Activated T-helper 17 cell treated with anti-CD3 and anti-CD28 coated beads, Interleukin-2, amount 50 U/mL, for 72 hours (primary cell): Measurements from ENCODE around the gene PLEKHM2. TPM values are rescaled to one million over a fixed set of nuclear protein-coding genes. Genes with fewer than 3 reads are reported as not detected.

Source experiments
- ATAC-seq: fragments of 150-1000 bp; cut with Tn5 transposase; replicated peaks from 2 replicates; pipeline ENCODE4 v1.10.0; 2021; ENCODE audit warnings: mild to moderate bottlenecking, moderate library complexity
- H3K27ac Mint-ChIP-seq: one replicate; pipeline ENCODE4 v1.8.0; 2022; ENCODE audit warnings: mixed read lengths
- H3K27me3 Mint-ChIP-seq: one replicate; pipeline ENCODE4 v1.8.0; 2022; ENCODE audit warnings: mixed read lengths
- H3K36me3 Mint-ChIP-seq: one replicate; pipeline ENCODE4 v1.8.0; 2022; ENCODE audit warnings: low read depth, mild to moderate bottlenecking, mixed read lengths
- H3K4me1 Mint-ChIP-seq: one replicate; pipeline ENCODE4 v1.8.0; 2022; ENCODE audit warnings: mixed read lengths
- H3K4me3 Mint-ChIP-seq: one replicate; pipeline ENCODE4 v1.8.0; 2022; ENCODE audit warnings: mild to moderate bottlenecking, mixed read lengths
- H3K9me3 Mint-ChIP-seq: one replicate; pipeline ENCODE4 v1.8.0; 2022; ENCODE audit warnings: mixed read lengths
- total RNA-seq, 2 donors: library from RNA; stranded (reverse); gene quantifications; one replicate each; pipeline ENCODE4 v1.2.3, GENCODE V29; 2022

The PLEKHM2 gene
- total RNA-seq, 2 donors from 2014 or later, result 32.2 to 50.5 TPM

DNA sequence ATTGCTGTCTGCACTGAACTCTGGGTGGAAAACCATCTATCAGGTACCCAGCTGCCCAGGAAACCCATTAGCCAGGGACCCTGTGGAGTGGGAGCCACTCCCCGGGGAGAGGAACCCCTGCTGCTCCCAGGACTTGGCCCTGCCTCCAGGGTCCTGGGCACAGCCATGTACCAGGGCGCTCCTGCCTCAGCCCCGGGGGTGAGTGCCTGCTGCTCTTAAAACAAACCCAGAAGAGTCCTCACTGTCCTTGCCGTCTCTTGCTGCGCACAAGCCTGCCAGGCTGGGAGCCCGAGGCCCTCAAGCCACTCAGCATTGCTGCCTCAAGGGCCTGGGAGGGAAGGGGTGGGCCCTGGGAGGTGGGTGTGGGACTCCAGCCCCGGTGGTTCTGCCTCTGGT, 48.6 kb downstream of the PLEKHM2 start:
- peaks cover 24% of the 10 kb centered on the region for H3K36me3 Mint-ChIP-seq
- H3K4me1 Mint-ChIP-seq, result no peaks in the 10 kb centered on the region
- H3K9me3 Mint-ChIP-seq, result no peaks in the 10 kb centered on the region
- ATAC-seq, result no peak
- H3K27me3 Mint-ChIP-seq, result no peaks in the 10 kb centered on the region
- H3K4me3 Mint-ChIP-seq, result no peak overlapping the region
- no peak overlapping the region for H3K27ac Mint-ChIP-seq

DNA sequence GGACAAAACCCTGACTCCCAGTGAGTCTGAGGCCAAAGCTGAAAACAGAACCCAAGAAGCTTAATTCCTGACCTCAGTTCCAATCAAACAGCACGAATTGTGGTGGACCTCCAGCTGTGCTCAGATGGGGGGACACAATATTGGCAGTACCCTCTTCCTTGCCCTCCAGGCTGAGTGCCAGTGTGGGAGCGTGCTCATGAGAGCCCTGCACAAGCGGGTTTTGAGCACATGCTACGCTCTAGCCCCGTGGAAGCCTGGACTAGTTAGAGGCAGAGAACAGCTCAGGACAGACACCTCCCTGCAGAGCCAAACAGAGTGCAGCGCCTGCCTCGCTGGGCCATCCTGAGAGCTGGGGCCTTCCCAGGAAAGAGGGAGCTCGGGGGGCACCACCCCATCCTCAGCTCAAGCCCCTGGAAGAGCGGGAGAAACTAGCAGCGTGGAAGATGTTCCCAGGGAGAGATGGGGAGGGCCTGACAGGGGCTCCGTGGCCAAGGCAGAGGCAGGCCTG, 49.2 kb downstream of the PLEKHM2 start:
- Mint-ChIP-seq H3K27me3 (no peaks in the 10 kb centered on the region), H3K27ac (no peak overlapping the region), H3K9me3 (no peaks in the 10 kb centered on the region), H3K36me3 (peaks cover 19% of the 10 kb centered on the region), H3K4me1 (no peaks in the 10 kb centered on the region), H3K4me3 (no peak overlapping the region)
- no peak for ATAC-seq

DNA sequence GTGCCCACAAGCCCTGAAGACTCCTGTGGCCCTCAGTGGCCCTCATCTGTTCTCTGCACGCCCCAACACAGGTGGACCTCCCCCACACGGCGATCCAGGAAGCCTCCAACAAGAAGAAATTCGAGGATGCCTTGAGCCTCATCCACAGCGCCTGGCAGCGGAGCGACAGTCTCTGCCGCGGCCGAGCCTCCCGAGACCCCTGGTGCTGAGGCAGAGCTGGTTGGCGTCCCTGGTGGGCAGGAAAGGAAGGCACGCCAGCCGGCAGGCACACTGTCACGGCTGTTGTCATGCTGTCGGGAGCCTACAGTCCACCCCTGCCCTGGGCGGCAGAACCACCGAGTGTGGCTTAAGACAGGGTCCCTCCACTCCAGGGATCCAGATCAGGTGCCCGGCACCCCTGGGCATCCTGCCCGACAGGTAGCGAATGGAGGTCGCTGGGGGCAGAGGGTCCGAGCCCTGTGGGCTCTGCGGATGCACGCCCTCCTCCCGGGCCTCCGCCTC, 49.7 kb downstream of the PLEKHM2 start:
- no peak overlapping the region for H3K4me3 Mint-ChIP-seq
- no peak for ATAC-seq
- H3K27me3 Mint-ChIP-seq, result no peaks in the 10 kb centered on the region
- H3K27ac Mint-ChIP-seq, result no peak overlapping the region
- no peaks in the 10 kb centered on the region for H3K4me1 Mint-ChIP-seq
- H3K36me3 Mint-ChIP-seq, result peaks cover 19% of the 10 kb centered on the region
- no peaks in the 10 kb centered on the region for H3K9me3 Mint-ChIP-seq

DNA sequence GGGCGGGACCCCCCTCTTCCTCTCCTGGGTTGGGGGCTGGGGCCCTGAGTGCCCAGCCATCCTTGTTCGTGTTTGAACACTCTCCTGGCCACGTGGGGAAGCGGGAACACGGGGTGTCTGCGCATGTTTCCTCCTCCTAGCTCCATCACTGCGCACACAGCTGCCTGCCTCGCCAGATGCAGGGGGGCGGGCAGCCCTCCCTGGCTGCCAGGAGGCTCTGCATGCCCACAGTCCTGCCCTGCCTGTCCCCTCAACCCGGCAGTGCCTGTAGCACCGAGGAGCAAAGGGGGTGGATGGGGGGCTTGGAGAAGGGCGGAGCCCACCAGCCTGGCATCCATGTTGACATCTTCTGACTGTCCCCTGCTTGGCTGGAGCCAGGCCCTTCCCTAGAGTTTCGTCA, 50.2 kb downstream of the PLEKHM2 start:
- ATAC-seq, result no peak
- H3K27me3 Mint-ChIP-seq, result no peaks in the 10 kb centered on the region
- no peaks in the 10 kb centered on the region for H3K9me3 Mint-ChIP-seq
- H3K27ac Mint-ChIP-seq, result no peak overlapping the region
- peaks cover 19% of the 10 kb centered on the region for H3K36me3 Mint-ChIP-seq
- H3K4me1 Mint-ChIP-seq, result no peaks in the 10 kb centered on the region
- no peak overlapping the region for H3K4me3 Mint-ChIP-seq

DNA sequence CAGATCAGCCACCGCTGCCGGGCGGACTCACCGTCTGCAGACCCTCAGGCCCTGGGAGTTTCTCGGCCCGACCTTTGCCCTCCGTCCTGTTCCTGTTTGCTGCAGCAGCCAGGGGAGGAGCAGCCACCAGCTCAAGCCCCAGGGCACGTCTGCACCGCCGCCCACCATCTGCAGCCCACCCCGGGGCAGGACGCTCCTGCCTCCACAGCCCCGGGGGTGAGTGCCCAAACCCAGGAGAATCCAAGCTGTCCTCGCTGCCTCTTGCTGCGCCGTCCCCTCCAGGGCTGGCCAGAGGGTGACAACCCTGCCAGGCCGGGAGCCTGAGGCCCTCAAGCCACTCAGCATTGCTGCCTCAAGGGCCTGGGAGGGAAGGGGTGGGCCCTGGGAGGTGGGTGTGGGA, 50.8 kb downstream of the PLEKHM2 start:
- no peak for ATAC-seq
- no peak overlapping the region for H3K4me3 Mint-ChIP-seq
- H3K9me3 Mint-ChIP-seq, result no peaks in the 10 kb centered on the region
- no peak overlapping the region for H3K27ac Mint-ChIP-seq
- H3K4me1 Mint-ChIP-seq, result no peaks in the 10 kb centered on the region
- peaks cover 19% of the 10 kb centered on the region for H3K36me3 Mint-ChIP-seq
- no peaks in the 10 kb centered on the region for H3K27me3 Mint-ChIP-seq

DNA sequence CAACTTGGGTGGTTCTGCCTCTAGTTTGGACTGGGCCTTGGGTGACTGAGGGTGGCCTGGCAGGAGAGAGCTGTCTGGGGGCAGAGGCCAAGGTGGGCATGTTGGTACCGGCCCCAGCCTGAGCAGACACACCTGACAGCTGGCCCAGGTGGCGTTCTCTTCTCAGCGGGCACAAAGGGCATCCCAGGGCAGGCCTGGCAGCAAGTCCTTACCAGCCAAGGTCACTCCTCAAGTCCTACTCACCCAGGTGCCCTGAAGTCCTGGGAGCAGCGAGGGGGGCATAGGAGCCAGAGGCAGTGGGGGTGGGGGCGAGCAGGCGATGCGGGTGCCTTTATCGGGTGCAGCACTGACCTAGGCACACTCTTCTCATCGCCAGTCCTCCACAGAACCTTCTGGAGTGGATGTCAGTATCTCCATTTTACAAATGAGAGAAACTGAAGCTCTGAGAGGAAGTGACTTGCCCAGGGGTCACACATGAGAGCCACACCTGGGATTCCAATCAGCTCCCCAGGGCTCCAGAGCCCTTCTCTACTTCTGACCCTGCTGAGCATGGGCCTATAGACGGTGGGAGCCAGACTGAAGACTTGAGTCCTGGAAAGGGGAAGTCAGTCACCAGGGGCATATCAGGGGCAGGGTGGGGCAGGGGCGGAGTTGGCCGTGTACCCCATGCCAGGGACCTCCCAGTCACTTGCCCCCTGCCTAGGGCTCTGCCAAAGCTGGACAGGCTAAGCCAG, 51.4 kb downstream of the PLEKHM2 start:
- Mint-ChIP-seq H3K27me3 (no peaks in the 10 kb centered on the region), H3K4me1 (no peaks in the 10 kb centered on the region), H3K9me3 (no peaks in the 10 kb centered on the region), H3K4me3 (no peak overlapping the region), H3K27ac (no peak overlapping the region), H3K36me3 (peaks cover 19% of the 10 kb centered on the region)
- no peak for ATAC-seq

DNA sequence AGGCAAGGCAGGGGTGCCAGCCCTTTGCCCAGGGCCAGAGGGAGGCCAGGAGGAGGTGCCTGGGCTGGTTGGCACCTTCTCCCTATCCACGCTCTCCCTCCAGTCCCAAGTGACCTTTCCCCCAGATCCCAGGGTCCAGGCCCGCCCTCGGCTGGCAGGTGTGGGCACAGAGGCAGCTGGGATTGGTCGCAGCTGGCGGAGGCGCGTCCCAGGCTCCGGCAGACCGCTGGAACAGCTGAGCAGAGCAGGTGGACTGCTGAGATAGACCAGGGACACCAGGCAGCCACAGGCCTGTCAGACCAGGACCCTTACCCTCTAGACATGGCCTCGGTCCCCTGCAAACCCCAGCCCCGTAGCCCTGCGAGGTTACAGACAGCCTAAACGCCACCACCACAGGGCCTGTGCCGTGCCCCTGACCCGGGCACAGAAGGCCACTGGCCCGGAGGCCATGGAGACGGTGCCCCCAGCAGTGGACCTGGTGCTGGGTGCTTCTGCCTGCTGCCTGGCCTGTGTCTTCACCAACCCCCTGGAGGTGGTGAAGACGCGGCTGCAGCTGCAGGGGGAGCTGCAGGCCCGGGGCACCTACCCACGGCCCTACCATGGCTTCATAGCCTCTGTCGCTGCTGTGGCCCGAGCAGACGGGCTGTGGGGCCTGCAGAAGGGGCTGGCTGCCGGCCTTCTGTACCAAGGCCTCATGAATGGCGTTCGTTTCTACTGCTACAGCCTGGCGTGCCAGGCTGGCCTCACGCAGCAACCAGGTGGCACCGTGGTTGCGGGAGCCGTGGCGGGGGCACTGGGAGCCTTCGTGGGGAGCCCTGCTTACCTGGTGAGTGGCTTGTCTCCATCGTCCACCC, 52.1 kb downstream of the PLEKHM2 start, which contains the start of gene SLC25A34:
TSS of gene SLC25A34 (plus strand) at position 221 of the 854 bp plus-strand sequence. CDS start at position 449, 228 bp downstream.
- Mint-ChIP-seq H3K4me3 (no peak within 1 kb of the TSS), H3K4me1 (peaks cover 2% of the 10 kb centered on the region), H3K36me3 (peaks cover 19% of the 10 kb centered on the region), H3K27ac (no peak within 1 kb of the TSS), H3K9me3 (no peaks in the 10 kb centered on the region), H3K27me3 (no peaks in the 10 kb centered on the region)
- no peak for ATAC-seq

DNA sequence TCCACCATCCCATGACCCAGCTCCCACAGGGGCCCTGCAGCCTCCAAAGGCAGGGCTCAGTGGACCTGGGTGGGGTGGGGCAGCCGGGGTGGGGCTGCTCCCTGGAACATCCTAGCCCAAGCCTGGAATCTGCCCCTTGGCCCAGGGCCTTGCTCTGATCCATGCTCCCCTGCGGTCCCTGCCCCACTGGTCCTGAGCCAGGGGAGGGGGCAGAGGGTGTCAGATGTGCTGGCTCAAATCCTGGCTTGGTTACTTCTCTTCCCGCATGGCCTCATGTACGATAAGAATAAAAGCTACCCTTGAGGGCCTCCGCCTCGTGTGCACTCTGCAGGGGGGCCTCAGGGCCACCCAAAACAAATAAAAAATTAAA, 52.8 kb downstream of the PLEKHM2 start:
- Mint-ChIP-seq H3K9me3 (no peaks in the 10 kb centered on the region), H3K4me1 (peaks cover 6% of the 10 kb centered on the region), H3K4me3 (no peak overlapping the region), H3K27me3 (no peaks in the 10 kb centered on the region), H3K36me3 (peaks cover 16% of the 10 kb centered on the region), H3K27ac (no peak overlapping the region)
- ATAC-seq, result no peak

DNA sequence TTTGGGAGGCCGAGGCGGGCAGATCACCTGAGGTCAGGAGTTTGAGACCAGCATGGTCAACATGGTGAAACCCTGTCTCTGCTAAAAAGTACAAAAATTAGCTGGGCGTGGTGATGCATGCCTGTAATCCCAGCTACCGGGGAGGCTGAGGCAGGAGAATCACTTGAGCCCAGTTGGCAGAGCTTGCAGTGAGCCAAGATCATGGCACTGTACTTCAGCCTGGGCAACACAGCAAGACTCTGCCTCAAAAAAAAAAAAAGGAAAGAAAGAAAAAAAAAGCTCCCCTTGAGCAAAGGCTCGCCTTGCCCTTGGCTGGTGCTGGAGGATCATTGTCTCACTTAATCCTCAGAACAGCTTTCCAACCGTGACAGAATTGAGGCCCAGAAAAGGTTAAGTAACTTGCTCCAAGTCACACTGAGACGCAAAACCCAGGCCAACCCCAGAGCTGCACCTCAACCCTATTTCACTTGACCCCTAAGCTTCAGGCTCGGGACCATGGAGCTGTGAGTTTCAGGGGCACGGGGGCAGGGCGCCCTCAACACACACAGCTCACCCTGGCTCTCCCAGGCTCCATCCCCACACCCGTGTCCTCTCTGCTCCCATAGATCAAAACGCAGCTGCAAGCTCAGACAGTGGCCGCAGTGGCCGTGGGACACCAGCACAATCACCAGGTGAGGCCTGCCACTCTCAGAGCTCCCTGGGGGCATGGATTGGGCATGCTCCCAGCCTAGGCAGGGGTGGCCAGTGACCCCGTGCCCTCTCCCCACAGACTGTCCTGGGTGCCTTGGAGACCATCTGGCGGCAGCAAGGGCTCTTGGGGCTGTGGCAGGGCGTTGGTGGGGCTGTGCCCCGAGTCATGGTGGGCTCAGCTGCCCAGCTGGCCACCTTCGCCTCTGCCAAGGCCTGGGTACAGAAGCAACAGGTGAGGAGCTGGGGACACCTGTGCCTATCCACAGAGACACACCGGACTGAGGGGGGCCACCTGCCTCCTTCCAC, 53.5 kb downstream of the PLEKHM2 start:
- Mint-ChIP-seq H3K27me3 (no peaks in the 10 kb centered on the region), H3K9me3 (no peaks in the 10 kb centered on the region), H3K27ac (no peak overlapping the region), H3K4me3 (no peak overlapping the region), H3K36me3 (peaks cover 9% of the 10 kb centered on the region), H3K4me1 (peaks cover 6% of the 10 kb centered on the region)
- no peak for ATAC-seq

DNA sequence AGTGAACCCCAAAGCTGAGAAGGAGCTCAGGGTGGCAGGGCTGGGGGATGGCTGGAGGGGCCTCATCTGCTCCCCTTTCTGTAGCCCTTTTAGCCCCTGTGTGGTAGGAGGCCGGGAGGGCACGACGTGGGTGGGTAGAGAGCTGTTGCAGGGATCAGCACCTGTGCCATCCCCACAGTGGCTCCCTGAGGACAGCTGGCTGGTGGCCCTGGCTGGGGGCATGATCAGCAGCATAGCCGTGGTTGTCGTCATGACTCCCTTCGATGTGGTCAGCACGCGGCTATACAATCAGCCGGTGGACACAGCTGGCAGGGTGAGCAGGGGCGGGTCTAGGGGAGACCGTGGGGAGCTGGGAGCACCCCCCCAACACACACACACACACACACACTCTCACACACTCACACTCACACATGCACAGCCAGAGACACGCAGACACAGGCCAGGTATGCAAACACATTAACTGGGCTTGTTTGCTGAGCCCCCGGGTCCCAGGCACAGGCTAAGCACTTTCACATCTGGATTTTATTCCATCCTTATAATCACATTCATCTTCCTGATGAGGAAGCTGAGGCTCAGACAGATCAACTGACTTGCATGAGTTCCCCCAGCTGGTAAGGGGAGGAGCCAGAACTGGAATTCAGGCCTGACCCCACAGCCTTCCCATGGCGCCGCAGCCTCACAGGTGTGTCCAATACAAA, 54.4 kb downstream of the PLEKHM2 start:
- ATAC-seq, result no peak
- no peaks in the 10 kb centered on the region for H3K9me3 Mint-ChIP-seq
- no peak overlapping the region for H3K4me3 Mint-ChIP-seq
- H3K27ac Mint-ChIP-seq, result no peak overlapping the region
- H3K27me3 Mint-ChIP-seq, result no peaks in the 10 kb centered on the region
- no peaks in the 10 kb centered on the region for H3K36me3 Mint-ChIP-seq
- H3K4me1 Mint-ChIP-seq, result peaks cover 6% of the 10 kb centered on the region

DNA sequence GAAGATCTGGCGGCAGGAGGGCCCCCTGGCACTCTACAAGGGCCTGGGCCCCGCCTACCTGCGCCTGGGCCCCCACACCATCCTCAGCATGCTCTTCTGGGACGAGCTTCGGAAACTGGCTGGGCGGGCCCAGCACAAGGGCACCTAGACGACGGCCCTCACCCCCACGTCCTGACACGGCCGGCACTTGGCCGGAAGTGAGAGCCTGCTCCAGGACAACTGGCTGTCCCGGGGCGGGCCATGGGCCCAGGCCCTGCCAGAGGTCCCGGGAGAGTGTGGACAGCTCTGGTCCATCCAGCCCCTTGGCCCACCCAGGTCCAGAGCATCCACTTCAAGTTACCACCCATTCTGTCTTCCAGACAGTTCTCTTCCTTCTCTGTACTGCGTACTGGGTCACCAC, 55.1 kb downstream of the PLEKHM2 start:
- H3K27me3 Mint-ChIP-seq, result no peaks in the 10 kb centered on the region
- H3K9me3 Mint-ChIP-seq, result no peaks in the 10 kb centered on the region
- no peak overlapping the region for H3K4me3 Mint-ChIP-seq
- peaks cover 6% of the 10 kb centered on the region for H3K4me1 Mint-ChIP-seq
- ATAC-seq, result no peak
- H3K36me3 Mint-ChIP-seq, result no peaks in the 10 kb centered on the region
- H3K27ac Mint-ChIP-seq, result no peak overlapping the region

DNA sequence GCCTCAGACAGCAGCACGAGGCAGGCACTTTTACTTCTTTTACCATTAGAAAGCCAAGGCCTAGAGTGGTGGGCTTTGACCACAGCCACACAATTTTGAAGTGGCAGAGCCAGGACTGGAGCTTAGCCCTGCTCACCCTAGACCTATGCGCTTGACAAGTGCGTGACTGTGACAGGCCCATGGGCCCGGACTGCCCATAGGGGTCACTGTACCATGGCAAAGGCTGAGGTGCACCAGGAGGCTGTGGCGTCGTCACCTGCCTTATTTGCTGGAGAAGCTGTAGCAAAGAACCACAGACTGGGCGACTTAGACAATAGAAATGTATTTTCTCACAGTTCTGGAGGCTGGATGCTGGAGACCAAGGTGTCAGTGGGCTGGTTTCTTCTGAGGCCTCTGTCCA, 55.6 kb downstream of the PLEKHM2 start:
- Mint-ChIP-seq H3K27me3 (no peaks in the 10 kb centered on the region), H3K4me3 (no peak overlapping the region), H3K4me1 (peaks cover 6% of the 10 kb centered on the region), H3K36me3 (no peaks in the 10 kb centered on the region), H3K9me3 (no peaks in the 10 kb centered on the region), H3K27ac (no peak overlapping the region)
- ATAC-seq, result no peak

DNA sequence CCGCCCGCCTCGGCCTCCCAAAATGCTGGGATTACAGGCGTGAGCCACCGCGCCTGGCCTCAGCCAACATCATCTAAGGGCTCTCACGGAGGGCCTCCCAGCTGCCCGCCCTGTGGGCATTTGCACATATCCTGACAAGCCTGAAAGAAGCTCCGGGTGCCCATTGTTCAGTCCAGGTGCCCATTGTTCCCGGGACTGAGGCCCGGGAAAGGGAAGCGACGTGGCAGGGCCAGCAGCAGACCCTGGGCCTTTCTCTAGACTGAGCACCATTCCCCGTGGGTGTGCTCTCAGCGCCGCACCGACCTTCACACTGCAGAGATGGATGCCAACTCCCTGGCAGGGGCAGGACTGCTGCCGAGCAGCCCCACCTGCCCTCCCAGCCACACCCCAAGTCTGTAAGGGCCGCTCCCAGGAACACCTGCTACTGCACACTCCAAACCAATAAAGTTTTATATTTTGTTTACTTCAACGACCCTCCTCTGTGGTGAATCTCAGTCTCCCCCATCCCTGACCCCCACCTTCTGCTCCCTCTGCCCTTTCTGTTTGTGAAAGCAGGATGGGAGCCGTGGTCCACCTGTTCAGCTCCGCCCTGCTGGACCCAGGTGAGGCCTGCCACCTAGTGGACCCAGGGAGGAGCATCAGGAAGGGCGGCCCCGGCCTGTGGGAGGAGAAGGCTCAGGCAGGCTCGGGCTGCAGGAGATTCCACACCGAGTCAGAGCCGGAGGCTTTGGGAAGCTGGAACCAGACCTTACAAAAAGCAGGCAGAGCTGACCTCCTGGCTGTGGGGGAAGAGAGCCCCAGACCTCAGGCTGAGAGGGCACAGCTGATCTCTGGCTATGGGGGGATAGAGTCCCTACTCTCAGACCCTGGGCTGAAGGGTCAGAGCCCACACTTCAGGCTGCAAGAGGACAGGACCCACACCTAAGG, 57.1 kb downstream of the PLEKHM2 start:
- ATAC-seq, result peak; percentile 92
- Mint-ChIP-seq H3K4me3 (no peak overlapping the region), H3K36me3 (no peaks in the 10 kb centered on the region), H3K9me3 (no peaks in the 10 kb centered on the region), H3K27ac (no peak overlapping the region), H3K4me1 (peaks cover 6% of the 10 kb centered on the region), H3K27me3 (no peaks in the 10 kb centered on the region)
